ENCODE data around the gene PITPNC1. TPM values are rescaled to one million over a fixed set of nuclear protein-coding genes. Genes with fewer than 3 reads are reported as not detected.

PITPNC1 gene
- total RNA-seq, 2 donors from 2014 or later: 10.8 to 20.4 TPM

DNA sequence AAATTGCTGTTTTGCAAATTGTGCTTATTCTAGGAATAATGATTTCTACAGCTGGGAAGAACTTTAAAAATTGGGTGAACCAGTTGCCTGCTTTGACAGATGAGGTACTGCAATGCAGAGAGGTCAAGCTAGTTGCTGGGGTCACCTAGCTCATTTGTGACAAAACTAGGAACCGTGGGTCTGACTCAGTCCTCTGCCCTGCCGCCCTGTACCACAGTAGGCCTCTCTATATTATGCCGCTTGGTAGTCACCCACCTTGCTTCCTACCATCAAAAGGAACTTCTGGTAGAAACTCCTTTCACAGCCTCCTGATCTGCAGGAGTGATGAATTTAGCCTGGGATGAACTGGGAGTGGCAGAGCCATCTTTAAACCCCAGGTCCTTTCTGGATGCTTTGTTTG, 105.7 kb downstream of the PITPNC1 start:
- no peak overlapping the region for H3K27ac ChIP-seq
- no peak overlapping the region for H3K9ac ChIP-seq (ENCODE audit: low read depth in 2 of 2, low read length in 2 of 2)
- DNase-seq: no peak
- no peaks in the 10 kb centered on the region for H3K9me3 ChIP-seq
- TF ChIP-seq, protein P1, sequence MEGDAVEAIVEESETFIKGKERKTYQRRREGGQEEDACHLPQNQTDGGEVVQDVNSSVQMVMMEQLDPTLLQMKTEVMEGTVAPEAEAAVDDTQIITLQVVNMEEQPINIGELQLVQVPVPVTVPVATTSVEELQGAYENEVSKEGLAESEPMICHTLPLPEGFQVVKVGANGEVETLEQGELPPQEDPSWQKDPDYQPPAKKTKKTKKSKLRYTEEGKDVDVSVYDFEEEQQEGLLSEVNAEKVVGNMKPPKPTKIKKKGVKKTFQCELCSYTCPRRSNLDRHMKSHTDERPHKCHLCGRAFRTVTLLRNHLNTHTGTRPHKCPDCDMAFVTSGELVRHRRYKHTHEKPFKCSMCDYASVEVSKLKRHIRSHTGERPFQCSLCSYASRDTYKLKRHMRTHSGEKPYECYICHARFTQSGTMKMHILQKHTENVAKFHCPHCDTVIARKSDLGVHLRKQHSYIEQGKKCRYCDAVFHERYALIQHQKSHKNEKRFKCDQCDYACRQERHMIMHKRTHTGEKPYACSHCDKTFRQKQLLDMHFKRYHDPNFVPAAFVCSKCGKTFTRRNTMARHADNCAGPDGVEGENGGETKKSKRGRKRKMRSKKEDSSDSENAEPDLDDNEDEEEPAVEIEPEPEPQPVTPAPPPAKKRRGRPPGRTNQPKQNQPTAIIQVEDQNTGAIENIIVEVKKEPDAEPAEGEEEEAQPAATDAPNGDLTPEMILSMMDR (IDR thresholded peaks at IDR 0.05): no peak
- no peaks in the 10 kb centered on the region for H3K36me3 ChIP-seq
- intact Hi-C loops (cut with DNase I): no loop called here
- no peaks in the 10 kb centered on the region for H3K27me3 ChIP-seq
- no peak overlapping the region for H3K4me3 ChIP-seq
- no peaks in the 10 kb centered on the region for H3K4me1 ChIP-seq

DNA sequence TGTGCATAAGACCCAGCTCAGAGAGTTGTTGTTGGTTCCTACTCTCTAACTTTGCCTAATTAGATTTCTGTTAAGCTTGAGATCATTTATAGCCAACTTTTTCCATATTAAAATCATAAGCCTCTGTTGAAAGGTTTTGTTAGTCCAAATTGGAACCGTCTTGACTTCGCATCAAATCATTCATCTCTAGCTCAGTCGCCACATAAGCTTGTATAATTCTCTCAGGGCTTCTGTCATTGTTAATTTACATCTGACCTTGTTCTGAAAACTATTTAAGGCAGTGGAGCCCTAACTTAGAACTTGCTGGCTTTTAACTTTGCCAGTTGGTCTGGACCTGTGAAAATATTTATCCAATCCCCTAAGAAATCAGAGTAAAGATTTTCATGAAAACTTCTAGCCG, 107.2 kb downstream of the PITPNC1 start:
- Histone ChIP-seq H3K27me3 (no peaks in the 10 kb centered on the region), H3K27ac (no peak overlapping the region), H3K4me3 (no peak overlapping the region), H3K4me1 (no peaks in the 10 kb centered on the region), H3K9me3 (no peaks in the 10 kb centered on the region), H3K36me3 (no peaks in the 10 kb centered on the region), H3K9ac (ENCODE audit: low read depth in 2 of 2, low read length in 2 of 2) (no peak overlapping the region)
- DNase-seq: no peak
- TF ChIP-seq, protein P1 (IDR thresholded peaks at IDR 0.05): no peak
- intact Hi-C loops (cut with DNase I): no loop called here

DNA sequence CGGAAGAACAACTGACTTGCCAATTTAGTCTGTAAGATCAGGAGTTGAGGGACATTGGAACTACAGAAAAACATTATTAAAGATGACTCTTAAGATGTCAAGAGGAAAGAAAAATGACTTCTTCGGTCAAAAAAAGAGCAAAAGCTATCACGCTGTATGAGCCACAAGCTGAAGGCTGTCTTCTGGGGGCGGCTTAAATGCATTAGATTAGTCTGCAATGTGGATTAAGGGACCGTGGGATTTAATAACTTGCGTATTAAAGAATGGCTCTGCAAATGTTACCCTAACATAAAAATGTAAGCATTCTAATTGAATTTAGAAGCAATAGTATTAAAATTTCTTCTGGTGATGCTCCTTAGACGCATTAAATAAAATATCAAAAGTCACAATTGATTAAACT, 108.6 kb downstream of the PITPNC1 start:
- Histone ChIP-seq H3K4me1 (no peaks in the 10 kb centered on the region), H3K27ac (no peak overlapping the region), H3K4me3 (no peak overlapping the region), H3K36me3 (no peaks in the 10 kb centered on the region), H3K27me3 (no peaks in the 10 kb centered on the region), H3K9me3 (no peaks in the 10 kb centered on the region), H3K9ac (ENCODE audit: low read depth in 2 of 2, low read length in 2 of 2) (no peak overlapping the region)
- TF ChIP-seq, protein P1 (IDR thresholded peaks at IDR 0.05): no peak
- intact Hi-C loops (cut with DNase I): no loop called here
- no peak for DNase-seq

DNA sequence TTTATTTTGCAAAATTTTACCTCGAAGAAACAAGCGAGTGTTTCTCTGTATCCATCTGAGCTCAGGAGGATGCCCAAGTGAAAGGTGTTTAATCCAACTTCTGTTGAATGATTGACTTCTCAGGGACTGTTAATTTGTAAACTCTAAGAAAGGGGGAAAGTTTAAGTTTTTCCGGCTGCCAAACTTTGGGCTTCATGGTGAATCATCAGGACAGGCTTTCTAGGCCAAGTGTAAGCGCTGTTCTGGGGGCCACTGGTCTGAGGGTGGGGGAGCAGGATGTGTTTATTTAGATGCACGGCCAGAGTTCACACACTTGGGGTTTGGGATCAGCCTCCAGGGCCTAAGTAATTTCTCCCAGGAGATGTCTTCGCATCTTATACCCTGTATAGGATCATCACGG, 110.4 kb downstream of the PITPNC1 start:
- Histone ChIP-seq H3K27ac (no peak overlapping the region), H3K36me3 (no peaks in the 10 kb centered on the region), H3K4me3 (no peak overlapping the region), H3K9ac (ENCODE audit: low read depth in 2 of 2, low read length in 2 of 2) (no peak overlapping the region), H3K4me1 (no peaks in the 10 kb centered on the region), H3K9me3 (no peaks in the 10 kb centered on the region), H3K27me3 (no peaks in the 10 kb centered on the region)
- intact Hi-C loops (cut with DNase I): no loop called here
- no peak for DNase-seq
- TF ChIP-seq, protein P1 (IDR thresholded peaks at IDR 0.05): no peak

DNA sequence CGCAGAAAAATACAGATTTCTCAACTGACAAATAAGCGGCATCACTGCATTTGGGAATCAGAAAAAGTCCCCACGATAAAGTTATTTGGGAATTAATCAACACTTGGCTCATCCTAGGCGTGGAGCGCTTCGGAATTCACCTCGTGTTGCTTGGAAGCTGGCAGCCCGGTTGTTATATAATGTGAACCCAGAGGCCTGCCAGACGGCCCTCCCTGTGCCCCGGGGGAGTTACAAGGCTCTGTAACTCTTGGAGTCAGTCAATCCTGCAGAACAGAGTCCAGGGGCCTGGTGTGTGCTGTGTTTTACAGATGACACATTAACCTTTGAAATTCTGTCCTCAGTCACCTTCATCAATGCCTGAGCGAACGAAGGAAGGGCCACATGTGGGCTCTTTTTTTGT, 111.1 kb downstream of the PITPNC1 start:
- Histone ChIP-seq H3K27me3 (no peaks in the 10 kb centered on the region), H3K9me3 (no peaks in the 10 kb centered on the region), H3K36me3 (no peaks in the 10 kb centered on the region), H3K27ac (no peak overlapping the region), H3K4me3 (no peak overlapping the region), H3K9ac (ENCODE audit: low read depth in 2 of 2, low read length in 2 of 2) (no peak overlapping the region), H3K4me1 (no peaks in the 10 kb centered on the region)
- intact Hi-C loops (cut with DNase I): no loop called here
- DNase-seq: no peak
- TF ChIP-seq, protein P1 (IDR thresholded peaks at IDR 0.05): no peak

DNA sequence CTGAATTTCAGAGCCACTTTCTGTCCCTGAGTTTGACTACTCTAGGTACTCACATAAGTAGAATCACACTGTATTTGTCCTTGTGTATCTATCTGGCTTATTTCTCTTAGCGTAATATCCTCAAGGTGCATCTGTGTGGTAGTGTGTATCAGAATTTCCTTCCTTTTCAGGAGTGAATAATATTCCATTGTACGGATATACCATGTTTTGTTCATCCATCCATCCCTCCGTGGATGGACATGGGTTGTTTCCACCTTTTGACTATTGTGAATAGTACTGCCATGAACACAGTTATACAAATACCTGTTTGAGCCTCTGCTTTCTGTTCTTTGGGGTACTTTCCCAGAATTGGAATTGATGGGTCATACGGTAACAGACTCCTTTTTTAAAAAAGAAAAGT, 111.7 kb downstream of the PITPNC1 start:
- TF ChIP-seq, protein P1 (IDR thresholded peaks at IDR 0.05): no peak
- intact Hi-C loops (cut with DNase I): no loop called here
- H3K4me1 ChIP-seq: no peaks in the 10 kb centered on the region
- no peaks in the 10 kb centered on the region for H3K9me3 ChIP-seq
- no peak for DNase-seq
- H3K4me3 ChIP-seq: no peak overlapping the region
- H3K27ac ChIP-seq: no peak overlapping the region
- no peaks in the 10 kb centered on the region for H3K36me3 ChIP-seq
- H3K9ac ChIP-seq (ENCODE audit: low read depth in 2 of 2, low read length in 2 of 2): no peak overlapping the region
- no peaks in the 10 kb centered on the region for H3K27me3 ChIP-seq

All from colonic mucosa (tissue), 4 donors.